Psoas muscle (tissue), 8 donors: Measurements from ENCODE around the gene KRT78. TPM values are rescaled to one million over a fixed set of nuclear protein-coding genes. Genes with fewer than 3 reads are reported as not detected.

ENCODE experiments used
- ATAC-seq, 4 donors: fragments of 200-7000 bp; cut with Tn5 transposase; one replicate each; pipeline ENCODE4 v1.9.1; 2020; ENCODE audit warnings: moderate library complexity in 3 of 4, mild to moderate bottlenecking in 2 of 4
- DNase-seq, 2 donors: peaks; one replicate each; pipeline ENCODE4 v3.0.0-alpha.2; 2020
- H3K27ac ChIP-seq: fragments of 200-600 bp; one replicate; pipeline ENCODE4 v1.8.0; 2022
- H3K27me3 ChIP-seq, 3 donors: fragments of 200-600 bp in 1 of 3; one replicate each; pipeline versions ENCODE4 v1.6.1 to v1.8.0; 2013 to 2022; ENCODE audit warnings: low read length in 2 of 3, mild to moderate bottlenecking in 2 of 3, moderate library complexity in 1 of 3; ENCODE audit not compliant: insufficient read depth in 3 of 3
- H3K36me3 ChIP-seq, 2 donors: fragments of 200-600 bp in 1 of 2; one replicate each; pipeline versions ENCODE4 v1.6.1 to v1.8.0; 2013 to 2022; ENCODE audit warnings: low read depth in 1 of 2, mild to moderate bottlenecking in 1 of 2, moderate library complexity in 1 of 2; ENCODE audit not compliant: insufficient read depth in 1 of 2
- H3K4me1 ChIP-seq: fragments of 200-600 bp; one replicate; pipeline ENCODE4 v1.8.0; 2022
- H3K4me3 ChIP-seq: fragments of 200-600 bp; one replicate; pipeline ENCODE4 v1.8.0; 2022; ENCODE audit warnings: mild to moderate bottlenecking
- H3K9me3 ChIP-seq: fragments of 200-600 bp; one replicate; pipeline ENCODE4 v1.8.0; 2022
- WGBS, 3 donors: extraction: QIAGEN DNeasy Blood & Tissue Kit; methylation state at CpG; one replicate each; pipeline versions ENCODE4 v1.1.6 to v1.1.7; 2013; 5-methylcytosine and 5-hydroxymethylcytosine counted together
- intact Hi-C, 2 donors: fragments of 100-400 bp; cut with DNase I; formaldehyde crosslinking; loops; one replicate each; pipeline versions ENCODE4 v1.11.0 to v1.14.2; 2022
- polyA plus RNA-seq, 3 donors: library from polyadenylated mRNA; stranded (reverse); fragments of 200-250 nt; gene quantifications; one replicate each; pipeline ENCODE4 v1.2.3, GENCODE V29; 2013
- total RNA-seq, 4 donors: library from RNA; stranded (reverse); fragmentation: NEBNext Ultra II Directional in 2 of 4; extraction: Animal tissue kit (Norgen Biotek cat#: 25700) in 2 of 4; gene quantifications; one replicate each; pipeline versions ENCODE4 v1.2.1 to v1.2.4, GENCODE V29; 2021 to 2023
- TF ChIP-seq, protein P1 (sequence below): fragments of 200-600 bp; IDR thresholded peaks from one replicate; pipeline ENCODE4 v1.8.0; 2022; ENCODE audit warnings: antibody characterized with exemption
- donor health status: healthy with polysubstance abuse.
- donor health status: DM: no; HTN: no; CAD: no; lungs with moderate emphysema.
- donor health status: Bipolar disorder and iron deficiency.
- donor health status: healthy.
- donor health status: DM: yes; HTN: yes; CAD: no.
- donor health status: DM: no; HTN: no; CAD: no.
- donor health status: DM: no; HTN: no; CAD: no.
- donor health status: DM: yes; HTN: yes; CAD: no.

KRT78 gene
- total and polyA plus RNA-seq, 7 donors: 0.04 TPM; not detected in 6

DNA sequence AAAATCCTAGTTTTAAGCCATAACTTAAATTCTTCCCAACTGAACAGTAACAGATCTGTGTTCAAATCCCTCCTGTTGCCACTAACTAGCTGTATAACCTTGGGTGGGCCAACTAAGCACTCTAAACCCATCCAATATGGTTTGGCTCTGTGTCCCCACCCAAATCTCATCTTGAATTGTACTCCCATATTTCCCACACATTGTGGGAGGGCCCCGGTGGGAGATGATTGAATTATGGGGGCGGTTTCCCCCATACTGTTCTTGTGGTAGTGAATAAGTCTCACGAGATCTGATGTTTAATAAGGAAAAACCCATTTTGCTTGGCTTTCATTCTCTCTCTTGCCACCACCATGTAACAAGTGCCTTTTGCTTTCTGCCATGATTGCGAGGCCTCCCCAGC, 33.6 kb downstream of the KRT78 start:
- Histone ChIP-seq H3K9me3 (no peaks in the 10 kb centered on the region), H3K4me3 (no peak overlapping the region), H3K27me3 (peaks cover 0 to 24% (median 5%) of the 10 kb centered on the region in 3 donors), H3K36me3 (no peaks in the 10 kb centered on the region), H3K27ac (no peak overlapping the region), H3K4me1 (no peaks in the 10 kb centered on the region)
- DNase-seq (no peak), ATAC-seq (no peak)
- intact Hi-C loops: no loop called here
- TF ChIP-seq, protein P1, sequence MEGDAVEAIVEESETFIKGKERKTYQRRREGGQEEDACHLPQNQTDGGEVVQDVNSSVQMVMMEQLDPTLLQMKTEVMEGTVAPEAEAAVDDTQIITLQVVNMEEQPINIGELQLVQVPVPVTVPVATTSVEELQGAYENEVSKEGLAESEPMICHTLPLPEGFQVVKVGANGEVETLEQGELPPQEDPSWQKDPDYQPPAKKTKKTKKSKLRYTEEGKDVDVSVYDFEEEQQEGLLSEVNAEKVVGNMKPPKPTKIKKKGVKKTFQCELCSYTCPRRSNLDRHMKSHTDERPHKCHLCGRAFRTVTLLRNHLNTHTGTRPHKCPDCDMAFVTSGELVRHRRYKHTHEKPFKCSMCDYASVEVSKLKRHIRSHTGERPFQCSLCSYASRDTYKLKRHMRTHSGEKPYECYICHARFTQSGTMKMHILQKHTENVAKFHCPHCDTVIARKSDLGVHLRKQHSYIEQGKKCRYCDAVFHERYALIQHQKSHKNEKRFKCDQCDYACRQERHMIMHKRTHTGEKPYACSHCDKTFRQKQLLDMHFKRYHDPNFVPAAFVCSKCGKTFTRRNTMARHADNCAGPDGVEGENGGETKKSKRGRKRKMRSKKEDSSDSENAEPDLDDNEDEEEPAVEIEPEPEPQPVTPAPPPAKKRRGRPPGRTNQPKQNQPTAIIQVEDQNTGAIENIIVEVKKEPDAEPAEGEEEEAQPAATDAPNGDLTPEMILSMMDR: no peak
- 89 to 93% (median 91%) methylated on average over 4 of the region's 4 CpGs for WGBS, 3 donors

DNA sequence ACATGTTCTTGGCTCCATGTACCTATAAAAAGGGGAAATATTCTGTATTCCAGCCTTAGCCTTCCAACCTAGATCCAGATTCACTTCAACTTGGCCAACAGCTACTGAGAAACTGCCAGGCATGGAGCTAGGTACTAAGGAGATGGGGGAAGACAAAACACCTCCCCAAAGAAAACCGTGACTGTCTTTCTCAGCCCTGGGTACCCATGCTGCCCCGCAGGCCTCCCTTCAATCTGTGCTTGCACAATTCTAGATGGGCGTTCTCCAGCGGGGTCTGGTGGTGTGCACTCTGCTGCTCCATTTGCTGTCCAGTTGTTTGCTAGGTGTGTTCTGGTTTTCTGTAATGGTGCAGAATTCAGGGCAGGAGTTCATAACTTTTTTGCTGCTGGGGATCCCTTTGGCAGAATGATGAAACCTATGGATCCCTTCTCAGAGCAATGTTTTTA, 34.1 kb downstream of the KRT78 start:
- TF ChIP-seq, protein P1: no peak
- no peaks in the 10 kb centered on the region for H3K4me1 ChIP-seq
- no peak for ATAC-seq
- intact Hi-C loops: no loop called here
- DNase-seq: no peak
- no peaks in the 10 kb centered on the region for H3K36me3 ChIP-seq
- WGBS, 3 donors: 70 to 81% (median 75%) methylated on average over 4 of the region's 4 CpGs
- no peaks in the 10 kb centered on the region for H3K9me3 ChIP-seq
- no peak overlapping the region for H3K27ac ChIP-seq
- H3K27me3 ChIP-seq: peaks cover 0 to 20% (median 4%) of the 10 kb centered on the region in 3 donors
- H3K4me3 ChIP-seq: no peak overlapping the region

DNA sequence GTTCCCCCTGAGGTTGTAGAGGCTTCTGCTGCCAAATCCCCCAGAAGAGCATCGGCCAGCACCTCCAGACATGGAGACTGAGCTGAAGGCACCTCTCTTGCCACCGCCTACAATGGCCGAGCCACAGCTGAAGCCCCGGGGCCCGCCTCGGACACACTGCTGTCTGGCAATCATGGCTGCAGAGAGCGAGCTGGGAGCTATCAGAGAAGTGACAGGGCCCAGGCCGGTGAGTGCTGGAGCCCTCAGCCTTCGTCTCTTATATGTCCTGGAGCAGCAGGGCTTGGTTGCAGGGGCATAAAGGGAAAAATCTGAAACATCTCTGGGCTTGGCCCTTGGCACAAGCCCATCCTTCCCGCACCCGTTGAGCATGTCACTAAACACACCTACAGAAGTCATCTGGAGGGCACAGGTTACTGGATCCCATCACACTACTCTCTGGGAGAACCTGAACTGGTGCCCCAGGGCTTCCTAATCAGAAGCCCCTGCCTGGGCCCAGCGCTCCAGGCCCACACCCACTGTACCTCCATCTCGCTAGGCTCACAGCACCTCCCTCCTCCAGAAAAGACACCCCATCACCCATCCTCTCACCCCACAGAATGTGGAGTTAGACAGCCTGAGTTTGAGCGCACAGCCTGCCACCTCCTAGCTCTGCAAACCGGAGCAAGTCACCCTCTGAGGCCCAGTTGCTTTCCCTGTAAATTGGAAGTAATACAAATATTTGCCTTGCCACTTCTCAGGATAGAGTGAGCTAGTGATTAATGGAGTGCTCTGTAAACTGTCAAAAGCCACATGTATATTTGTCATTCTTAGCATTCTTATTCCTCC, 34.7 kb downstream of the KRT78 start, which contains the start of gene KRT4:
KRT4 (minus strand) TSS at position 232 of the 825 bp plus-strand sequence; CDS start at position 174, 58 bp downstream.
- Histone ChIP-seq H3K36me3 (no peaks in the 10 kb centered on the region), H3K27ac (no peak within 1 kb of the TSS), H3K4me3 (no peak within 1 kb of the TSS), H3K9me3 (no peaks in the 10 kb centered on the region), H3K27me3 (peaks cover 0 to 14% (median 4%) of the 10 kb centered on the region in 3 donors), H3K4me1 (no peaks in the 10 kb centered on the region)
- intact Hi-C loops: no loop called here
- no peak for ATAC-seq
- WGBS, 3 donors: 79 to 82% (median 80%) methylated on average over 15 of the region's 15 CpGs
- no peak for DNase-seq
- TF ChIP-seq, protein P1: no peak

DNA sequence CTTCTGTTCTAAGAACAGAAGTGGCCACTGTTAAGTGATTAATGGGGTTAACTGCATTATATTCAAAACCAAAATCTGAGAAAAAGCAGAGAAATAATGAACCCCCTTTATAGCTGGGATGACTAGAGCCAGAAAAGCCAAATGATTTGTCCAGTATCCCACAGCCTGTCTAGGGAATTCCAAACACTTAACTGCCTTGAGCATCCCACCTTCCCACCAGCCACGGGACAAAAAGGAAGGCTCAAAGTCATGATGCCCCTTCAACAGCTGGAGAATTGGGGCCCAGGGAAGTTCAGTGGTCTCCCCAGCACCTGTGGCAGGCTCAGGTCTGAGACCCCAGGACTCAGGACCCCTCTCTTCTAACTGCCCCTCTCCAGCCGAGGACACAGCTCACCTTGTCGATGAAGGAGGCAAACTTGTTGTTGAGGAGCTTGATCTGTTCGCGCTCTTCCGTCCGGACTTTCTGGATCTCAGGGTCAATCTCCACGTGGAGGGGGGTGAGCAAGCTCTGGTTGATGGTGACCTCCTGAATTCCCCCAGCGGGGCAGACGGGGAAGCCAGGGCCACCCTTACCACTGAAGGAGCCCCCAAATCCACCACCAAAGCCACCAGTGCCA, 35.5 kb downstream of the KRT78 start:
- TF ChIP-seq, protein P1: no peak
- Histone ChIP-seq H3K4me1 (no peaks in the 10 kb centered on the region), H3K27ac (no peak overlapping the region), H3K27me3 (peaks cover 0 to 9% (median 2%) of the 10 kb centered on the region in 3 donors), H3K9me3 (no peaks in the 10 kb centered on the region), H3K36me3 (no peaks in the 10 kb centered on the region), H3K4me3 (no peak overlapping the region)
- intact Hi-C loops: no loop called here
- DNase-seq (no peak), ATAC-seq (no peak)
- 81 to 91% (median 87%) methylated on average over 10 of the region's 10 CpGs for WGBS, 3 donors
